AG04450 (cell line): ENCODE data around the gene ANTXR1. TPM values are rescaled to one million over a fixed set of nuclear protein-coding genes. Genes with fewer than 3 reads are reported as not detected.
"Not testable (repeated sequence)": the region's sequence is repeated elsewhere in the genome, so short reads cannot be mapped to it uniquely, and the experiment has no call there.

Experiments
- CTCF ChIA-PET: fragments of 300-600, 350-600 bp; formaldehyde crosslinking; extraction: SDS; loops from one replicate; lab custom pipeline; 2022; ENCODE audit warnings: antibody characterized with exemption, inconsistent platforms; lab: Charles Lee
- POLR2A ChIA-PET: fragments of 350-600 bp; formaldehyde crosslinking; extraction: SDS; loops from one replicate; lab custom pipeline; 2021; ENCODE audit warnings: antibody characterized with exemption, inconsistent platforms; lab: Yijun Ruan, JAX
- DNase-seq: peaks from one replicate; pipeline ENCODE4 v3.0.0-alpha.2; 2011; ENCODE audit warnings: low read depth, low spot score
- H3K27ac ChIP-seq: one replicate; pipeline ENCODE4 v1.5.1; 2012; ENCODE audit warnings: low read depth, low read length, control low read depth
- H3K27me3 ChIP-seq: one replicate; pipeline ENCODE4 v1.6.0; 2012; ENCODE audit warnings: low read length; ENCODE audit not compliant: control insufficient read depth, insufficient read depth
- H3K4me3 ChIP-seq: 2 replicates; pipeline ENCODE4 v1.5.1; 2011; ENCODE audit warnings: mild to moderate bottlenecking, low read depth, low read length, control low read depth
- H3K9me3 ChIP-seq: 2 replicates; pipeline ENCODE4 v1.5.1; 2012; ENCODE audit warnings: low read length; ENCODE audit not compliant: control insufficient read depth, insufficient read depth
- polyA plus RNA-seq: library from polyadenylated mRNA; depleted of rRNA; stranded (reverse); fragments of >200 nt; gene quantifications from 2 replicates; pipeline ENCODE4 v1.2.3, GENCODE V29; 2011
- TF ChIP-seq, protein P1 (sequence below): IDR thresholded peaks from 2 replicates; pipeline ENCODE4 v1.5.1; 2011; ENCODE audit warnings: low read depth, low read length, control low read depth, inconsistent platforms

Gene ANTXR1
- polyA plus RNA-seq, 1 experiment: 113 TPM

GRCh38 chr2:69227716-69228115, 214.7 kb downstream of the ANTXR1 start:
- Histone ChIP-seq H3K9me3 (no peaks in the 10 kb centered on the region), H3K27ac (no peak overlapping the region), H3K4me3 (no peak overlapping the region), H3K27me3 (no peaks in the 10 kb centered on the region)
- ChIA-PET POLR2A (interaction anchor here (0.6 kb wide), 1 partner anchor 8 kb away, joined by 6 read pairs; no protein-coding TSS in a partner anchor), CTCF (no interaction called here)
- no peak for DNase-seq
- TF ChIP-seq, protein P1, sequence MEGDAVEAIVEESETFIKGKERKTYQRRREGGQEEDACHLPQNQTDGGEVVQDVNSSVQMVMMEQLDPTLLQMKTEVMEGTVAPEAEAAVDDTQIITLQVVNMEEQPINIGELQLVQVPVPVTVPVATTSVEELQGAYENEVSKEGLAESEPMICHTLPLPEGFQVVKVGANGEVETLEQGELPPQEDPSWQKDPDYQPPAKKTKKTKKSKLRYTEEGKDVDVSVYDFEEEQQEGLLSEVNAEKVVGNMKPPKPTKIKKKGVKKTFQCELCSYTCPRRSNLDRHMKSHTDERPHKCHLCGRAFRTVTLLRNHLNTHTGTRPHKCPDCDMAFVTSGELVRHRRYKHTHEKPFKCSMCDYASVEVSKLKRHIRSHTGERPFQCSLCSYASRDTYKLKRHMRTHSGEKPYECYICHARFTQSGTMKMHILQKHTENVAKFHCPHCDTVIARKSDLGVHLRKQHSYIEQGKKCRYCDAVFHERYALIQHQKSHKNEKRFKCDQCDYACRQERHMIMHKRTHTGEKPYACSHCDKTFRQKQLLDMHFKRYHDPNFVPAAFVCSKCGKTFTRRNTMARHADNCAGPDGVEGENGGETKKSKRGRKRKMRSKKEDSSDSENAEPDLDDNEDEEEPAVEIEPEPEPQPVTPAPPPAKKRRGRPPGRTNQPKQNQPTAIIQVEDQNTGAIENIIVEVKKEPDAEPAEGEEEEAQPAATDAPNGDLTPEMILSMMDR: no peak

- H3K9me3 ChIP-seq, H3K27ac ChIP-seq, H3K4me3 ChIP-seq, H3K27me3 ChIP-seq, DNase-seq, POLR2A ChIA-PET: not testable (repeated sequence)
- CTCF ChIA-PET: interaction anchor here (1.2 kb wide), 1 partner anchor 218 kb away, joined by 5 read pairs; the partner anchor contains the start of gene ANTXR1
Observed at GRCh38 chr2:69230946-69231345, 218.0 kb downstream of the ANTXR1 start.

DNA sequence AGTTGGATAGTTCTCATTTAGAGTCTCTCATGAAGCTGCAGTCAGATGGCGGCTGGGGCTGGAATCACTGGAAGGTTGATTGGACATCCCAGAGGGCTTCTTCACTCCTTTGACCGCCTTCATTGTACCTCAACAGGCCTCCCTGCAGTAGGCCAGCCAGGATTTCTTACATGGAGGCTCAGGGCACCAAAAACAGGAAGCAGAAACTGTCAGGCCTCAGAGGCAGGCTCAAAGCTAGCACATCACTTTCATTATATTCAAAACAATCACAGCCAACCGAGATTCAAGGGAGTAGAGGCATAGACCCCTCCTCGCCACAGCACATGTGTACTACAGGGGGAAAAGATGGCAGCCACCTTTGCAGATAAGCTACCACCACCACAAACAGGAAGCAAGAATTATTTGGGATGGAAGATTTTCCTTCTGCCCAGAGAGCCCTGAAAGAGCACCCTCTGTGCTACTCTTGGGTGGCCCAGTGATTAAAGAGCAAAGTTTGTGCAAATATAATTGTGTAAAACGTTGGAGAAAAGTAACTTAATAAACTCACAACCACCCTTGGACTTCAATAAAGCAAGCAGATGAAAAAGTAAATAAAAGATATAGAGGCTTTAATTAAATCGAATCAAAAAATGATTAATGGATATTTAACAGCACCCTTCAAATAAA, 218.8 kb downstream of the ANTXR1 start:
- DNase-seq: no peak
- H3K27me3 ChIP-seq: no peaks in the 10 kb centered on the region
- H3K9me3 ChIP-seq: no peaks in the 10 kb centered on the region
- H3K4me3 ChIP-seq: no peak overlapping the region
- H3K27ac ChIP-seq: no peak overlapping the region
- POLR2A ChIA-PET: no interaction called here
- CTCF ChIA-PET: interaction anchor here (0.6 to 1.2 kb wide), 3 partner anchors 107 to 219 kb away, joined by 3 to 5 read pairs (median 3); partner anchors contain the start of gene ANTXR1
- TF ChIP-seq, protein P1: no peak

DNA sequence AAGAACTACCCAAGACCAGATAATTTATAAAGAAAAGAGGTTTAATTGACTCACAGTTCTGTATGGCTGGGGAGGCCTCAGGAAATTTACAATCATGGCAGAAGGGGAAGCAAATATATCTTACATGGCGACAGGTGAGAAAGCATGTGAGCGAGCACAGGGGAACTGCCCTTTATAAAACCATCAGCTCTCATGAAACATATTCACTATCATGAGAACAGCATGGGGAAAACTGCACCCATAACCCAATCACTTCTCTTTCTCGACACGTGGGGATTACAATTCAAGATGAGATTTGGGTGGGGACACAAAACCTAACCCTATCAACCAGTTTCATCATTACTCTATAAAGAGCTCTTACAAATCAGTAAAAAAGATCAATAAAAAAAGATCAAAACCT, 222.9 kb downstream of the ANTXR1 start:
- not testable (repeated sequence) for H3K9me3 ChIP-seq, H3K27me3 ChIP-seq, H3K4me3 ChIP-seq, DNase-seq, H3K27ac ChIP-seq
- ChIA-PET POLR2A (interaction anchor here (0.6 kb wide), 1 partner anchor 9 kb away, joined by 6 read pairs; no protein-coding TSS in a partner anchor), CTCF (interaction anchor here (0.5 to 0.7 kb wide), 2 partner anchors 42 to 525 kb away, joined by 3 to 4 read pairs; no protein-coding TSS in a partner anchor)

DNA sequence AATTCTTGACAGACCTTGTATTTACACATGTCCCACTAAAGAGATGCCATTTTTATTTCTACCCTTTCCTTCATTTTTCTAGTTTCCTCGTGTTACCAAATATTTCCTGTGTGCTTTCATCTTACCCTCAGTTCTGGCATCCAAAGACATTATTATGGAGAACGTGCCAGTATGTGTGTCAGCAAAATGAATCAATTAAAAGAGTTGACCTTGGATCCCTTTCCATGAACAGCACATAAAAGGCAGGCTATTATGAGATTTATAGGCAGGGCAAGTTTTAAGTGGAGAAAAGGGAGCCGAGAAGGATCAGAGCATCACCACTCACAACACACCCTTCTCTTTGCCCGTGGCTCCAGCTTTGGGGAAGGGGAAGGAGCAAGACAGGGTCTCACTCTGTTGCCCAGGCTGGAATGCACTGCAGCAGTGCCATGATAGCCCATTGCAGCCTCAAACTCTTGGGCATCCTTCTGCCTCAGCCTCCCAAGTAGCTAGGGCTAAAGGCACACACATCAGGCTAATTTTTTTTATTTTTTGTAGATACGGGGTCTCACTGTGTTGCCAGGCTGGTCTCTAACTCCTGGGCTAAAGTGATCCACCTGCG, 224.2 kb downstream of the ANTXR1 start:
- Histone ChIP-seq H3K27me3 (no peaks in the 10 kb centered on the region), H3K4me3 (no peak overlapping the region), H3K9me3 (no peaks in the 10 kb centered on the region), H3K27ac (no peak overlapping the region)
- POLR2A ChIA-PET: interaction anchor here (2.3 kb wide), 1 partner anchor 41 kb away, joined by 15 read pairs; no protein-coding TSS in a partner anchor
- CTCF ChIA-PET: no interaction called here
- TF ChIP-seq, protein P1: no peak
- DNase-seq: no peak
